ENCODE results near the gene CNDP2. TPM values are rescaled to one million over a fixed set of nuclear protein-coding genes. Genes with fewer than 3 reads are reported as not detected.

The CNDP2 gene
- total RNA-seq, 1 donor from 2014 or later, result 182 TPM

DNA sequence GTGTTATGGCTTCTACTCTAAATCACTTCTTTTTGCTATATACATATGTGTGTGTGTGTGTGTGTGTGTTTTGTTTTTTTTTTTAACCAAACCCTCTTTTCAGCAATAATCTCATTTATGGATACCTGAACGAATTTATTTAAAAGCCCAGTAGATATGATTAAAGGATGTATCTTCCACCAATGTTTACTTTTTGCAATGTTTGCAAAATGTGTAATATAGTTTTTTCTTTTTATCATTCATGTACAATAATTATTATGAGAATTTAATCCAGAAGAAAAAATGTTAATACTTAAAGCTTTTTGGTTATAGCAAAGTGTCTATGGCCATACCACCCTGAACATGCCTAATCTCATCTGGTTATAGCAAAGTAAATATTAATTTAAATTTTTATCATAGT lies 1.6 kb upstream of the CNDP2 start:
- H3K4me3 Mint-ChIP-seq (ENCODE audit: low read depth), result peak overlapping the region; percentile 19
- no peak for DNase-seq (ENCODE audit: low spot score, unreplicated experiment)
- H3K27me3 Mint-ChIP-seq, result no peaks in the 10 kb centered on the region
- TF ChIP-seq, protein P1, sequence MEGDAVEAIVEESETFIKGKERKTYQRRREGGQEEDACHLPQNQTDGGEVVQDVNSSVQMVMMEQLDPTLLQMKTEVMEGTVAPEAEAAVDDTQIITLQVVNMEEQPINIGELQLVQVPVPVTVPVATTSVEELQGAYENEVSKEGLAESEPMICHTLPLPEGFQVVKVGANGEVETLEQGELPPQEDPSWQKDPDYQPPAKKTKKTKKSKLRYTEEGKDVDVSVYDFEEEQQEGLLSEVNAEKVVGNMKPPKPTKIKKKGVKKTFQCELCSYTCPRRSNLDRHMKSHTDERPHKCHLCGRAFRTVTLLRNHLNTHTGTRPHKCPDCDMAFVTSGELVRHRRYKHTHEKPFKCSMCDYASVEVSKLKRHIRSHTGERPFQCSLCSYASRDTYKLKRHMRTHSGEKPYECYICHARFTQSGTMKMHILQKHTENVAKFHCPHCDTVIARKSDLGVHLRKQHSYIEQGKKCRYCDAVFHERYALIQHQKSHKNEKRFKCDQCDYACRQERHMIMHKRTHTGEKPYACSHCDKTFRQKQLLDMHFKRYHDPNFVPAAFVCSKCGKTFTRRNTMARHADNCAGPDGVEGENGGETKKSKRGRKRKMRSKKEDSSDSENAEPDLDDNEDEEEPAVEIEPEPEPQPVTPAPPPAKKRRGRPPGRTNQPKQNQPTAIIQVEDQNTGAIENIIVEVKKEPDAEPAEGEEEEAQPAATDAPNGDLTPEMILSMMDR (IDR thresholded peaks at IDR 0.05; ENCODE audit: unreplicated experiment), result no peak
- peaks cover 17% of the 10 kb centered on the region for H3K4me1 Mint-ChIP-seq (ENCODE audit: low read depth)
- H3K36me3 Mint-ChIP-seq (ENCODE audit: insufficient read depth), result no peaks in the 10 kb centered on the region
- H3K9me3 Mint-ChIP-seq (ENCODE audit: low read depth), result no peaks in the 10 kb centered on the region
- no peak overlapping the region for H3K27ac Mint-ChIP-seq

DNA sequence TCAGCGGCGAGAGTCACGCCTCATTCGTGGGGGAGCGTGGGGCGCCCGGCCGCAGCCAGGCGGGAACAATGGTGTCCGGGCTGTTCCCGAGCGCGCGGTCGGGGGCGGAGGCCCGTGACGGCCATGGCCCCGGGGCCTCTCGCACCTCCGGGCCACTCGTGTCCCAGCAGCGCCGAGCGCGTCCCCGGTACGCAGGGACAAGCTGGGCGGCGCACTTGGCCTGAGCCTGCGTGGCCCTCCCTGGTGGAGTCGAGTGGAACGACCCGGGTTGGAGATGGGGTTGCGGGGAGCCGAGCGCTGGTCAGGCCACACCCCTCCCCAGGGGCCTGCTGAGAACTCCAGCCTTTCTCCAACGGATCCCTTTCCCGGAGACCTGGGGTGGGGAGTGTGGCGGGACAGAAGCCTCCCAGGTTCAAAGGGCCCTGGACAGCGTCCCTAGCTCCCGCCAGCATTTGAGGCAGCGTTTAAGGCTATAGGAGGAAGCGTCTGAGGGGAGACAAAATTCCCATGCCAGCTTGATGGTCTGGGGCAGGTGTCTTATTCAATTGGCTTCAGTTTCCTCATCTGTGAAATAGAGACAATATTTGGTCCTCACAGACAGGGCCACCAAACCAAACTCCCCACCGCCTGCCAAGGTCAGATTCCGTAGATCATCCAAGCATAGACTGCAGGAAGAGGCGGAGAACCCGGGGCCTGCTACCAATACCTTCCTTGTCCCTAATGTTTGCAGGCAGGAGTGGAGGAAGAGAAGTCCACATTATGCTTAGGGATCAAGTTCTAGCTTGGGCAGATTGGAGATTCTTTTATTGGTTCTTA lies 553 bp downstream of the CNDP2 start:
- Mint-ChIP-seq H3K4me1 (ENCODE audit: low read depth) (peaks cover 24% of the 10 kb centered on the region), H3K36me3 (ENCODE audit: insufficient read depth) (peaks cover 12% of the 10 kb centered on the region), H3K4me3 (ENCODE audit: low read depth) (peak overlapping the region; percentile 86), H3K27ac (peak overlapping the region; percentile 97), H3K27me3 (no peaks in the 10 kb centered on the region), H3K9me3 (ENCODE audit: low read depth) (no peaks in the 10 kb centered on the region)
- peak; percentile 62 for DNase-seq (ENCODE audit: low spot score, unreplicated experiment)
- TF ChIP-seq, protein P1 (IDR thresholded peaks at IDR 0.05; ENCODE audit: unreplicated experiment), result peak; percentile 48

DNA sequence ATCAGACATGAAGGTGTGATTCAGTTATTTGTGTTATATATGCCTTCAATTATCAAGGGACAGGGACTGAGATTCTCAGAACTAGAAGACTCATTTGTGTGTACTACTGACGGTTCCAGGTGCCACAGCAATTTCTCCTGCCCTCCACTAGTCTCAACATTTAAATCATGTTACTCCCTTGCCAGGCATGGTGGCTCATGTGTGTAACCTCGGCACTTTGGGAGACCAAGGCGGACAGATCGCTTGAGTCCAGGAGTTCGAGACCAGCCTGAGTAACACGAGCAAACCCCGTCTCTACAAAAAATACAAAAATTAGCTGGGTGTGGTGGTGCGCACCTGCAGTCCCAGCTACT lies 1.1 kb downstream of the CNDP2 start:
- H3K27me3 Mint-ChIP-seq, result no peaks in the 10 kb centered on the region
- peaks cover 14% of the 10 kb centered on the region for H3K36me3 Mint-ChIP-seq (ENCODE audit: insufficient read depth)
- peak overlapping the region; percentile 86 for H3K4me3 Mint-ChIP-seq (ENCODE audit: low read depth)
- DNase-seq (ENCODE audit: low spot score, unreplicated experiment), result no peak
- no peaks in the 10 kb centered on the region for H3K9me3 Mint-ChIP-seq (ENCODE audit: low read depth)
- TF ChIP-seq, protein P1 (IDR thresholded peaks at IDR 0.05; ENCODE audit: unreplicated experiment), result no peak
- H3K27ac Mint-ChIP-seq, result peak overlapping the region; percentile 97
- peaks cover 24% of the 10 kb centered on the region for H3K4me1 Mint-ChIP-seq (ENCODE audit: low read depth)

DNA sequence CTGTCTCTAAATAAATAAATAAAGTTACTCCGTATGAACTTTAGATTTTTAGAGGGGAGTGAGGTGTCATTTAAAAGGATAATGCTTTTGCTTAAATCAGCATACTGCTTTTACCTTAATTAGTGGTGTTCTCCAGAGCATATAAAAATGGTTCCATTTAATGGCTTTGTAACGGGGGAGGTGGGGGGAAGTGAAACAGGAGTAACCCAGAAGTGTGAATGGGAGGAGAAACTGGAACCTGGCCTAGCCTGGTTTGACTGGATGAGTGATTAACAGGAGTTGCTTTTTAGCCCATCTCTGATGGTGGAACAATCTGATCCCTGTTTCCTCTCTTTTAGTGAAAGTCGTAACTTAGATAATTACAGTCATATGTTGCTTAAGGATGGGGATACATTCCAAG lies 1.6 kb downstream of the CNDP2 start:
- no peaks in the 10 kb centered on the region for H3K9me3 Mint-ChIP-seq (ENCODE audit: low read depth)
- H3K4me3 Mint-ChIP-seq (ENCODE audit: low read depth), result peak overlapping the region; percentile 86
- TF ChIP-seq, protein P1 (IDR thresholded peaks at IDR 0.05; ENCODE audit: unreplicated experiment), result no peak
- H3K27me3 Mint-ChIP-seq, result no peaks in the 10 kb centered on the region
- H3K27ac Mint-ChIP-seq, result no peak overlapping the region
- H3K4me1 Mint-ChIP-seq (ENCODE audit: low read depth), result peaks cover 24% of the 10 kb centered on the region
- H3K36me3 Mint-ChIP-seq (ENCODE audit: insufficient read depth), result peaks cover 15% of the 10 kb centered on the region
- DNase-seq (ENCODE audit: low spot score, unreplicated experiment), result no peak

GRCh38 chr18:74498712-74499627 lies 2.8 kb downstream of the CNDP2 start:
- TF ChIP-seq, protein P1 (IDR thresholded peaks at IDR 0.05; ENCODE audit: unreplicated experiment), result no peak
- no peaks in the 10 kb centered on the region for H3K27me3 Mint-ChIP-seq
- H3K4me1 Mint-ChIP-seq (ENCODE audit: low read depth), result peaks cover 24% of the 10 kb centered on the region
- DNase-seq (ENCODE audit: low spot score, unreplicated experiment), result no peak
- peaks cover 22% of the 10 kb centered on the region for H3K36me3 Mint-ChIP-seq (ENCODE audit: insufficient read depth)
- no peaks in the 10 kb centered on the region for H3K9me3 Mint-ChIP-seq (ENCODE audit: low read depth)
- H3K27ac Mint-ChIP-seq, result peak overlapping the region; percentile 53
- H3K4me3 Mint-ChIP-seq (ENCODE audit: low read depth), result no peak overlapping the region

Data from progenitor cell of endocrine pancreas (in vitro differentiated cells).